Measurements from ENCODE around the gene DYSF.

DNA sequence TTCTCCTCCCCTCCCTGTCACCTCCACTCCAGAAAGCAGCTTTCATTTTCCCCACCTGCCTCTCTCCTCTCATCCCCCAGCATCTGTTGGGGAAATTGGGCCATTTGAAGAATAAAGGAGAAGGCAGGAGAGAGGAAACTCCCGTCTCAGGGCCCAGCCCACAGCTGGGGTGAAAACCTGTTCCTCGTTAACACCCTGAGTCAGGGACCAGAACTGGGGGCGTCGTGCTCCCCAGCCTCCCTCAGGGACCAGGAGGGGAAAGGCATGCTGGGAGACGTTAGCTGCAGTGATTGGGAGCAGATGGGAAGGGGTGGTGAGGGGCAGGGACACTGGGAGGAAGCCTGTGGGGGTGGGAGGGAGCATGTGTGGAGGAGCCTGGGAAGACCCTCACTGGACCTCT lies 251.3 kb downstream of the DYSF start:
- no peak for TF ChIP-seq POLR2A (IDR thresholded peaks at IDR 0.05)
- TF ChIP-seq, protein P1, sequence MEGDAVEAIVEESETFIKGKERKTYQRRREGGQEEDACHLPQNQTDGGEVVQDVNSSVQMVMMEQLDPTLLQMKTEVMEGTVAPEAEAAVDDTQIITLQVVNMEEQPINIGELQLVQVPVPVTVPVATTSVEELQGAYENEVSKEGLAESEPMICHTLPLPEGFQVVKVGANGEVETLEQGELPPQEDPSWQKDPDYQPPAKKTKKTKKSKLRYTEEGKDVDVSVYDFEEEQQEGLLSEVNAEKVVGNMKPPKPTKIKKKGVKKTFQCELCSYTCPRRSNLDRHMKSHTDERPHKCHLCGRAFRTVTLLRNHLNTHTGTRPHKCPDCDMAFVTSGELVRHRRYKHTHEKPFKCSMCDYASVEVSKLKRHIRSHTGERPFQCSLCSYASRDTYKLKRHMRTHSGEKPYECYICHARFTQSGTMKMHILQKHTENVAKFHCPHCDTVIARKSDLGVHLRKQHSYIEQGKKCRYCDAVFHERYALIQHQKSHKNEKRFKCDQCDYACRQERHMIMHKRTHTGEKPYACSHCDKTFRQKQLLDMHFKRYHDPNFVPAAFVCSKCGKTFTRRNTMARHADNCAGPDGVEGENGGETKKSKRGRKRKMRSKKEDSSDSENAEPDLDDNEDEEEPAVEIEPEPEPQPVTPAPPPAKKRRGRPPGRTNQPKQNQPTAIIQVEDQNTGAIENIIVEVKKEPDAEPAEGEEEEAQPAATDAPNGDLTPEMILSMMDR (IDR thresholded peaks at IDR 0.05), result no peak

All from lower leg skin (tissue), 3 donors.